HG02623 (cell line): Measurements from ENCODE around the gene KIAA1586.
"Not testable (repeated sequence)": the region's sequence is repeated elsewhere in the genome, so short reads cannot be mapped to it uniquely, and the experiment has no call there.

Source experiments
- ATAC-seq: cut with Tn5 transposase; IDR thresholded peaks from one replicate; pipeline ENCODE4 v1.9.1; 2021; ENCODE audit warnings: moderate library complexity; ENCODE audit not compliant: unreplicated experiment

KIAA1586 gene, protein sequence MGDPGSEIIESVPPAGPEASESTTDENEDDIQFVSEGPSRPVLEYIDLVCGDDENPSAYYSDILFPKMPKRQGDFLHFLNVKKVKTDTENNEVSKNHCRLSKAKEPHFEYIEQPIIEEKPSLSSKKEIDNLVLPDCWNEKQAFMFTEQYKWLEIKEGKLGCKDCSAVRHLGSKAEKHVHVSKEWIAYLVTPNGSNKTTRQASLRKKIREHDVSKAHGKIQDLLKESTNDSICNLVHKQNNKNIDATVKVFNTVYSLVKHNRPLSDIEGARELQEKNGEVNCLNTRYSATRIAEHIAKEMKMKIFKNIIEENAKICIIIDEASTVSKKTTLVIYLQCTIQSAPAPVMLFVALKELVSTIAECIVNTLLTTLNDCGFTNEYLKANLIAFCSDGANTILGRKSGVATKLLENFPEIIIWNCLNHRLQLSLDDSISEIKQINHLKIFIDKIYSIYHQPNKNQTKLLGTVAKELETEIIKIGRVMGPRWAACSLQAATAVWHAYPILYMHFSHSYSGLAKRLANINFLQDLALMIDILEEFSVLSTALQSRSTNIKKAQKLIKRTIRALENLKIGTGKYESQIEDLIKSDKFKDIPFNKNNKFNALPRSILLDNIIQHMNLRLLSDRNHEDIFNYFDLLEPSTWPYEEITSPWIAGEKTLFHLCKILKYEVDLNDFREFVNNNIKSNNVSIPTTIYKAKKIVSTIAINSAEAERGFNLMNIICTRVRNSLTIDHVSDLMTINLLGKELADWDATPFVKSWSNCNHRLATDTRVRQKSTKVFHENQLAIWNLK

DNA sequence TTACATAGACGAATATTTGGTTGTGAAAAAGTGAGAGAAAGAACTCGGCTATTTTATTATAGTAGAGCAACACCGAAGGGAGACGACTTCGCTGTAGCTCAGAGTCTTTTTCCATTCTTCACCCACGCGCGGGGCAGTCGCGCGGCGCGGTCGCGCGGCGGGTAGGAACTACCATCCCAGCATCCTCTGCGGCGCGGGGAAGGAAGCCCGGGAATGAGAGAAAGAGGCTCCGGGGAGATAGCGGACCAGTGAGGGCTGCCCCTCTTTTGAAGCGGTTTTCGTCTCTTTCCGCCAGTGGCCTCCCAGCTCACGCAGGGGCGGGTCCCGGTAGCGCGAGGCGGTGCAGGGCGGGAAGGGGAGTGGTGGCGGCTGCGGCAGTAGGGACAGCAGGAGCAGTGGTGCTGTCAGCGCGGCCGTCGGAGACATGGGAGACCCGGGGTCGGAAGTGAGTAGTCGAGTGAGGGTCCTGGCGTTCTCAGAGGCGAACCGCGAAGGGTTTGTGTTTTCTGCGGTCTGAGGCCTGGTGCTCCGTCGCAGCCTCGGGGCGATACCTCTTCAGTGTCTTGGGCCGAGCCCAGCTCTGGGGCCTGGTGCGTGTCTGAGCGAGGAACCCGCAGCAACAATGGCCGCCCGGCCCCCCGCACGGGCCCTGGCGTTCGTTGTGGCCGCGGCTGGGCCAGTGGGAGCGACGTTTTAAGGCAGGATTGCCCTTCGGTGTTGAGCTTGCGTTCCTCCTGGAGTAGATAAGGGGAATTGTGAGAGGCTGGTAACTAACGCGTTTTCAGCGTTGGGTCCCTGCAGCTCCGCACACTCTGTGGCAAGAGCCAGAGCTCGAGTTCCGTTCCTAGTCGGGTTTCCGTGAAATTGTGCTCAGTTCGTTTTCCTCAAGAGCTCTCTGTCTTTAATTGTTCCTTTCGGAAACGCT, at the start of gene KIAA1586:
Gene KIAA1586 (plus strand): TSS at position 362 of the 925 bp plus-strand sequence. CDS start 63 bp downstream, at position 425.
- peak; percentile 95 for ATAC-seq

DNA sequence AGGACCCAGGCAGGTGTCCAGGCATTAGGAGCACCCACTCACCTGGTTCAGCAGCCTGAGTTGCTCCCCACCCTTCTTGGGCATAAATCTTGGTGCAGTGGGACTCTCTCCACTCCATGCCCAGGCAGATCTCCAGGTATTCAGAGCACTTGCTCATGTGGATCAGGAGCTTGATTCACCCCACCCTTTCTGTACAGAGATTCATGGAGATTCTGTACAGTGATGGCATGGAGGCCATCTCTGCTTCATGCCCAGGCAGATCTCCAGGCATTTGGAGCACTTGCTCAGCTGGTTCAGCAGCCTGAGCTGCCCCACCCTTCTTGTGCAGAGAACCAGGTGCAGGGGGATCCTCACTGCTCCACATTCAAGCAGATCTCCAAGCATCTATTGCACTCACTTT, 47.4 kb upstream of the KIAA1586 start:
- no peak for ATAC-seq

DNA sequence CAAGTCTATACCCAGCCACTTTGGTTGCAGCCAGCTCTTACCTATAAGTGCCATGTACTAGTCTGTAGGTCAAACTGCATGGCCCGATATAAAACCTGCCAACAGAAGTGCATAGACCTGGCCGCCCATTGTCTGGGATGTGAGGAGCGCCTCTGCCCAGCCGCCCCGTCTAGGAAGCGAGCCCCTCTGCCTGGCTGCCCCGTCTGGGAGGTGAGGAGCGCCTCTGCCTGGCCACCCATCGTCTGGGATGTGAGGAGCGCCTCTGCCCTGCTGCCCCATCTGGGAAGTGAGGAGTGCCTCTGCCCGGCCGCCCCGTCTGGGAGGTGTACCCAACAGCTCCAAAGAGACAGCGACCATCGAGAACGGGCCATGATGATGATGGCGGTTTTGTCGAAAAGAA, 46.7 kb upstream of the KIAA1586 start:
- ATAC-seq, result not testable (repeated sequence)

DNA sequence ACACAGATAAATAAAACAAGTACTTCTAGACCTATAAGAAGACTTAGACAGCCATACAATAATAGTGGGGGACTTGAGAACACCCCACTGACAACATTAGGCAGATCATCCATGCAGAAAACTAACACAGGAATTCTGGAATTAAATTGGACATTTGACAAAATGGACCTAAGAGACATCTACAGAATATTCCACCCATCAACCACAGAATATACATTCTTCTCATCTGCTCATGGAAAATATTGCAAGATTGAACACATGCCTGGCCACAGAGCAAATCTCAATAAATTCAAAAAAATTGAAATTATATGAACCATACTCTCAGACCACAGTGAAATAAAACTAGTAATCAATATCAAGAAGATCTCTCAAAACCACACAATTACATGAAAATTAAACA, 44.3 kb upstream of the KIAA1586 start:
- ATAC-seq, result no peak

DNA sequence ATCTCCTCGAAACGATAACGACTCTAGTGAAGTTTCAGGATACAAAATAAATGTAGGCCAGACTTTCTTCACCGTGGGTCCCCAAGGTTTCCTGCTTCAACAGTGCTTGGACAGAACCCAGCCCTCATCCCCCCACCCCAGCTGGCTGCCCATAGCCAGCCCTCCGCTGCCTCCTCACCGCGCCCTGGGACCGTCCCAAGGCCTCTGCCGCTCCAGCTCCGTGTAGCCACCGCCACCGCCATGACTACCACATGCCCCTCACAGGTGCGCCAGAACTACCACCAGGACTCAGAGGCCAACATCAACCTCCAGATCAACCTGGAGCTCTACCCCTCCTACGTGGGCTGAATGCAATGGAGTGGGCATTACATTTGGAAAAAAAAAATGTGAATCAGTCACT, 42.2 kb upstream of the KIAA1586 start:
- ATAC-seq, result no peak

DNA sequence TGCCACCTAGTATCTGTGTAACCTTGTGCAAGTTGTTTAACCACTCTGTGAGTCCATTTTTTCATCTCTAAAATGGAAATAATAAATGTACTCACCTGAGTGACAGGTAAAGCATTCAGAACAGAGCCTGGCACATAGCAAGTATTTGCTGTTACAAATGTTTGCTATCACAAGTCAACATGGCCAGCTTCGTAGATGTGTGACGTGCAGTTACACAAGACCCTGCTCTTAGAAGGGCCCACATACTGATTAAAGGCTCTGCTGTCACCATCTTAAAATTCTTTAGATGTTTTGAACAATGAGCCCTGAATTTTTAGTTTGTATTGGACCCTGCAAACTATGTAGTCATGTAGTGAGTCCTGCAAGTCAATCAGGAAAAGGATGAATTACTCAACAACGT, 40.4 kb upstream of the KIAA1586 start:
- ATAC-seq, result no peak

DNA sequence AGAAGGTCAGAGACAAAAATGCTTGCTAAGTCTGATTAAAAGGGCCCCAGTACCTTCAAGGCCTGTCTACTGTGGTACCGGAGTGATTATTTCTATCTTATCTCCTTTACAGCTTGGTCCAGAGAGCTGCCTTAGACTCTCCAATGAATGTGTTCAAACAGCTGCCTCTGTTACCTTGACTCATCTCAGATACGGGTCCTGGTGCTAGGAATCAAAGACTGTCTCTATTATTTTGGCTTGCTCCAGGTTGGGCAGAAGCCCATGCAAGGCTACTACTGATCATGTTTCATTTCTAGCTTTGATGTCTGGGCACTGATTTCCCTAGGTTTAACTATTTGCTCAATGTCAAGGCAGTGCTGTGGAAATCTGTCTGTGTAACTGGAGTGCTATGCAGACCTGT, 38.4 kb upstream of the KIAA1586 start:
- ATAC-seq, result not testable (repeated sequence)

DNA sequence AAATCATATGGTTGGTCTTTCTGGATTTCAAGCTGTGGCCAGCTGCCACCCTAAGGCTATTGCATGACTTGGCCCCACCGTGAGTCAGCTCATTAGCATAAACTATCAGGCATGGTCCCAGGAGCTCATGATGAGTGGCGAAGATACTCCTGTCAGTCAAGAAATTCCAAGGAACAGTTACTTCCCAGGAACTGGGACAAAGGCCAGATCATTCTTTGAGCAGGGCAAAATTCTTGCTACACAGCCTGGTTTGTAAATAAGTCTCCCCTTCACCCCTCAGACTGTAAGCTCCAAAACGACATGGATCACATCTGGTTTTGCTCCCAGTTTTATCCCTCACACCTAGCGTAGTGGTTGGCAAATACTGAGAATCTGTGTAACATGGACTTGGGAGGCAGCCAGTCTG, 33.0 kb upstream of the KIAA1586 start:
- no peak for ATAC-seq

DNA sequence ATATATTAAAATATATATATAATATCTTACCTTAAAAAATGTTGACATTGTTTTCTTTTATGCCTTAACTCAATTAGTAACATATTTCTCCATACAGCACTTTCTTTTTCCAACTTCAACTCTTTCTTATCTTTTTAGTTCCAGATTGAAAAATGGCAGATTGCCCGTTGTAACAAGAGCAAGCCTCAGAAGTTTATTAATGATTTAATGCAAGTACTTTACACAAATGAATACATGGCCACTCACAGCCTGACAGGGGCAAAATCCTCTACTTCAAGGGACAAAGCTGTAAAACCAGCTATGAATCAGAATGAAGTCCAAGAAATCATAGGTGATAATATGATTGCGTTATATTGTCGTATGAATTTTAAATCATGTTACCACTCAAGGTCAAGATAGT, 29.4 kb upstream of the KIAA1586 start:
- no peak for ATAC-seq

DNA sequence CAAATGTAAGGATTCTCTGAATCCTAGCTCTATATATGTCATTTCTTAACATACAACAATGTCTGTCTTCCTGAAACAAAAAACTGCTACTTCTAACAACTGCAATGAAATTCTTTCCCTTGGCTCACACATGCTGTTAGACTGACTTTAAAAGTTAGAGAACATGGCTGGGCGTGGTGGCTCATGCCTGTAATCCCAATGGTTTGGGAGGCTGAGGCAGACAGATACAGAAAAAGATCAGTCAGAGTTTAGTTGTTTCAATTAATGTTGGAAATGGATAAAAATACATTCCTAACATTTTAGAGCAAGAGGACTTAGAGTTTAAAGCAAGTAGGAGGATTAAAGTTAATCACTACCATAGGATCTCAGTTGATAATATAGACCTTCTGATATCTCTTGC, 28.7 kb upstream of the KIAA1586 start:
- ATAC-seq, result no peak

DNA sequence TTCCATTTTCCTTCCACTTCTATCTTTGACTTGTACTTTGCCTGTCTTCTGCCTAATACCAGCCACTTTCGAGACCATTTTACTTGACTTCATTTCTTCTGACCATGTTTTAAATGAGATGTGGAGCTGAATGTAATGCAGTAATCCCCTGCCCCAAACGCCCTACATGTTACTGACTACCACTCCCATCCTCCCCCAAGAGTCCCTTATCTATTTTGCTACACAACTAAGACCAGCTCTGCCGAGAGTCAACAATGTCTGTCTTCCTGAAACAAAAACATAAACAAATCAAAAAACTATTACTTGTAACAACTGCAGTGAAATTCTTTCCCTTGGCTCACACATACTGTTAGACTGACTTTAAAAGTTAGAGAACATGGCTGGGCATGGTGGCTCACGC, 27.1 kb upstream of the KIAA1586 start:
- ATAC-seq, result no peak

DNA sequence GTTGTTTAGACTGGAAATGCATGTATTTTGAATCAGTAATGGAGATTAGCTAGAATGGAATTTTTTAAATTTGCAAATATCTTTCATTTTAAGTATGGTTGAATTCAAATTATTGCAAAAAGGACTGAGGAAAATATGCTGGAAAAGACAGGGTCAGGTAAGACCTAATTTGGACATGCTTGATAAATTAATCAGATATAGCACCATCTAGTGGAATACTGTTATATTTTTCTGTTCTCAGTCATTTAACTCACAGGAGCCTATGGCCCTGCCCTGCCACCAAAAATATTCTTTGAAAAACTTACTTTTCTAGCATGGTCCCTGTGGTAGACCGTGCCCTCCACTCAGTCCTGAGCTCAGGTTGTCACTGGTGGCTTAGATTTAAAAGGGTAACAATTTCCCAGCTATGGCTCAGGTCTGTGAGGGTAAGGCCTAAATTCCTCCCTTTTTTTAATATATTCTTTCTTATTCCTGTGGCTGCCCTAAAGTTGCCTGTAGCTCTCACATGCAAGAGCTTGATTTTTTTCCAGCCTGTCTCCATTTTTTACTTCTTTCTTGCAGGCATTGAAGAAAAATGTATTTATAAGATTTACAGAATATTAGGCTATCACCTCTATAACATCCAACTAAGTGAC, 25.3 kb upstream of the KIAA1586 start:
- no peak for ATAC-seq

DNA sequence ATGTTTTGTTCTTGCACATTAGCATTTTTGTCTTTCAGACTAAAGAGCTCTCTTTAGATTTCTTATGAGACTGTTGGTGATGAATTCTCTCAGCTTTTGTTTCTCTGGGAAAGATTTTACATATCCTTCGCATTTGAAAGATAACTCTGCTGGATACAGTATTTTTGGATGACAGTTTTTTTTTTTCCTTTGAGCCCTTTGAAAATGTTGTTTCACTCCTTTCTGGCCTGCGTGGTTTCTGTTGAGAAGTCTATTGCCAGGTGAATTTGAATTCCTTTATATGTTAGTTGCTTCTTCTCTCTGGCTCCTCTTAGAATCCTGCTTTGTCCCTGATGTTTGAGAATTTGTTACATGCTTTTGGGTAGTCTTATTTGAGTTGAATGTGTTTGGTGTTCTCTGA, 22.2 kb upstream of the KIAA1586 start:
- no peak for ATAC-seq

DNA sequence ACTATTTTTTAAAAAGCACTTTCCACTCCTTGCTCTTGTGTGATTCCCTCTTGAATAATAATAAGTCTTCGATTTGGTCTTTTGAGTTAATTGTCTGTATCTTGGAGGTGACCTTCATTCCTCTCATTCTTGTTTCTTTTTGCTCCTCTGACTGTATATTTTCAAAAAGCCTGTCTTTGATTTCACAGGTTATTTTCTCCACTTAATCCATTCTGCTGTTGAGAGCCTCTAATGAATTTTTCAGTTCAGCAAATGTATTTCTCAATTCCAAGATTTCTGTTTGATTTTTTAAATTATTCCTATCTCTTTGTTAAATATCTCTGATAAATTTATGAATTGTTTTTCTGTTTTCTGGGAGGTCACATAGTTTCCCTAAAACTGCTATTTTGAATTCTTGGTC, 21.7 kb upstream of the KIAA1586 start:
- no peak for ATAC-seq

DNA sequence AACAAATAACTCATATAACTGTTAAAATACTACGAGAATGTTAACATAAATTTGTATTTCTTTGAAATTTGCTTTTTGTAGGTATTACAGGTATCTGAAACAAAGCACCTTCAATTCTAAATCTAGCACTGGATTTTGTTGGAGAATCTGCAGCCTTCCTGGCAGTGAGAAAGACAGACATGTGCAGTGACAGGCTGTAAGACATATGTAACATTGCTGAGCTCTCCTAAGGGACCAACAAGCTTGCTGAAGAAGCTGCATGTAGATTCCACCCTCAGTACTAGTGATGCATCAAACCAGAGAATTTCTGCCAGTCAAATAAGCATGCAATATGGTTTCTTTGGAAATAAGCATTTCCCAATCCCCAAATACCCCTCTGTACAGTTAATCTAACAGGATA, 20.5 kb upstream of the KIAA1586 start:
- ATAC-seq, result no peak

DNA sequence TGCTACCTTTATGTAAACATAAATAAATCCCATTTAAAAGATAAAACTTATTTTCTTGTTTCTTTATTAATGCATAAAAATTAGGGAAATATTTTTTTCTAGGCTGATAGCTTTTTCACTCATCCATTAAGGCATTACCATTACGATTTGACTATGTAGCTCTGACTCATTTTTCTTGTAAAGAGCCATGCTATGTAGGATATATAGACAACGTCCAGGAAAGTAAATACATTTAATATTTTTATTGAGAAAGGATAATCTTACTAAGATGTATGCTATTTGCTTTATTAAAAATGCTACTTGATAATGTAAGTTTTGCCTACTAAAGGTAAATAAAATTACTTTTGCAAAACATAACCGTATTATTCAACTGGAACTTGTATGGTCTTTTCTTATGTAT, 19.2 kb upstream of the KIAA1586 start:
- no peak for ATAC-seq

DNA sequence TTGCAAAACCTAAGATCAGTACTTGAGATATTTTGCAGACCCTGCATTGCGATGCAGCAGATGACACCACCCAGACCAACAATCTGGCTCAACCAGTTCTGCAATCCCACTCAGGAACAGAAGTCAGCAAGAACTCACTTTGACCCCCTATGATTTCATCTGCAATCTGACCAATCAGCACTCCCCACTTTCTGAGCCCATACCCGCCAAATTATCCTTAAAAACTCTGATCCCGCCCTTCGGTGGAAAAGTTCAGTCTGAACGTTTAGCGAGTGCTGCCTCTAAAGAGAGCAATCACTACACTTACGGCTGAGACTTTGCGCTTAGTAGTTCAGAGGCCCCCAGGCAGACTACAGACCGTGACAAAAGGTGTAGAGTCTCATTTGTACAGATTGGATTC, 17.3 kb upstream of the KIAA1586 start:
- ATAC-seq, result no peak

DNA sequence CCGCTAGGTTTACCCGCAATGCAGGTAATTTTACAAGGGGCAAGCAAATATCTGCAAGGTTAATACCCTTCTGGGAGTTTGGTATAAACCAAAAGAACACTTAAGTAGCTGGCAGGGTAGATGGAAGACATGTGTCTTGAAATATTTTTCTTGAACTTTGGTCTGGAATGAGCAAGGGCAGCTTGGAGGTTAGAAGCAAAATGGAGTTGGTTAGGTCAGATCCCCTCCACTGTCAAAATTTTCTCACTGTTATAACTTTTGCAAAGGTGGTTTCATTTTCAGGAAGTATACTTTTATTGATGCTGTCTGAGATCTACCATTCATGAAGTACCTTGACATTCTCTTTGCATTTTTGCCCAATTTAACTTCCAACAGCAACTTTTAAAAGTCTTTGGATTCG, 13.3 kb upstream of the KIAA1586 start:
- ATAC-seq, result no peak

DNA sequence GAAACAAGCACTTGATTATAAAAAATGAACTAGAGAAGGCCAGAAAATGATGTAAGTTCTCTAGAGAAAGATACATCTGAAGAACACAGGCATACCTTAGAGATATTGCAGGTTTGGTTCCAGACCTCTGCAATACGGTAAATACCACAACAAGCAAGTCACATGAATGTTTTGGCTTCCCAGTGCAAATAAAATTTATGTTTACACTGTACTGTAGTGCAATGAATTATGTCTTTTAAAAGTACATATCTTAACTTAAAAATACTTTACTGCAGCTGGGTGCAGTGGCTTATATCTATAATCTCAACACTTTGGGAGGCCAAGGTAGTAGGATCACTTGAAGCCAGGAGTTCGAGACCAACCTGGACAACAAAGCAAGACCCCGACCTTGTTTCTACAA, 10.9 kb upstream of the KIAA1586 start:
- ATAC-seq, result no peak

DNA sequence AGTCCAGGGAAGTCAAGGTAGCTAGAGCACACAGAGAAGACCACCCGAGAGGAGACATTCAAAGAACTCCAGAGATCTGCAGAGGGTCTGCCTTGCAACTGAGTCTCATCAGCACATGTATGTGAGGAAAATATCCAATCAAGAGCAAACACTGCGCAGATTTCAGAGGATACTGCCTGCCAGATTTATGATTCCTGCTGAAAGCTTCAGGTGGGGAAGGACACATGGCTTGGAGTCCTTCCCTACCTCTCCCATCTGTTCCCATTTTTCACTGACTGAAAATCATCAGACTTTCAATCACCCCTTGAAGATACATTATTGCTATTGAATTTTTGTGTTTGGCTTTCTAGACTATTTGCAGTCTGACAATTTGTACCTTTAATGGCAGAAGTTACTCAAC, 7.6 kb upstream of the KIAA1586 start:
- ATAC-seq, result no peak

DNA sequence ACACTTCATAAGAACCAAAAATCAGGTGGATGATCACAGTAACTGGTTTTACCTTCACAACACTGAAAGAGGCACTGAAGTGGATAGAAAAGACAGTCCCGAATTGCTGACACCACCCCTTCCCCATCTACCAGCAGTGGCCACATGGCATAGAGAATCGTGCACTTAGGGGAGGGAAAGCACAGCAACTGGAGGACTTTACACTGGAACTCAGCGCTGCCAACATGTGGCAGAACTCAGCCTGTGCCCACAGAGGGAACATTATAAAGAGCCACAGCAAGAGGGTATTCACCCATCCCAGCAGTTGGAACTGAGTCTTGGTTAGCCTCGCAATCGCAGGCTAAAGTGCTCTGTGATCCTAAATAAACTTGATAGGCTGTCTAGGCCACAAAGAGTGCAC, 6.5 kb upstream of the KIAA1586 start:
- no peak for ATAC-seq
